ENCODE results near the gene TMUB2.

DNA sequence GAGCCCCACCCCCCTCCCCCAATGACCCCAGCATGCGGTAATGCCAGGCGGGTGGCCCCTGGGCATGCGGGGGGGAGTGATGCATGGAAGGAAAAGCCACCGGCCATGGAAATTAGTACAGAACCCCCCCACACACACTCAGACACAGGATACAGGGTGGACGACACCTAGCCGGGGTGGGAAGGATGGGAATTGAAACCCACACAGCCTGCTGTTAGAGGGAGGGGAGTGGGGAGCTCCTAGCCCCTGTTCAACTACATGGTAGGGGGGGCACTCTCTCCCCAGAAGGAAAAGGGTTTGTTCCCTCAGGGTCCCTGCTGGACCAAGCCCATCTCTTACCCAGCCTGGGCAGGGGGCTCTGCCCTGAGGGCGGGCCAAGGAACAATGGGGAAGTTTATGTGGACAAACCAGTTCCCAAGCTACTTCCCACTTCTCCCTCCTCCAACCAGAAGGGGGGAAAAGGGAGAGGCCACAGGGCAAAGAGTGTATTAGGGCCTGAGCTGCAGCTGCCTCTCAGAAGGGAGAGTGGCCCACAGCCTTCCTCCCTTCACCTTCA lies 5.2 kb downstream of the TMUB2 start:
- TF ChIP-seq, protein P1, sequence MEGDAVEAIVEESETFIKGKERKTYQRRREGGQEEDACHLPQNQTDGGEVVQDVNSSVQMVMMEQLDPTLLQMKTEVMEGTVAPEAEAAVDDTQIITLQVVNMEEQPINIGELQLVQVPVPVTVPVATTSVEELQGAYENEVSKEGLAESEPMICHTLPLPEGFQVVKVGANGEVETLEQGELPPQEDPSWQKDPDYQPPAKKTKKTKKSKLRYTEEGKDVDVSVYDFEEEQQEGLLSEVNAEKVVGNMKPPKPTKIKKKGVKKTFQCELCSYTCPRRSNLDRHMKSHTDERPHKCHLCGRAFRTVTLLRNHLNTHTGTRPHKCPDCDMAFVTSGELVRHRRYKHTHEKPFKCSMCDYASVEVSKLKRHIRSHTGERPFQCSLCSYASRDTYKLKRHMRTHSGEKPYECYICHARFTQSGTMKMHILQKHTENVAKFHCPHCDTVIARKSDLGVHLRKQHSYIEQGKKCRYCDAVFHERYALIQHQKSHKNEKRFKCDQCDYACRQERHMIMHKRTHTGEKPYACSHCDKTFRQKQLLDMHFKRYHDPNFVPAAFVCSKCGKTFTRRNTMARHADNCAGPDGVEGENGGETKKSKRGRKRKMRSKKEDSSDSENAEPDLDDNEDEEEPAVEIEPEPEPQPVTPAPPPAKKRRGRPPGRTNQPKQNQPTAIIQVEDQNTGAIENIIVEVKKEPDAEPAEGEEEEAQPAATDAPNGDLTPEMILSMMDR (IDR thresholded peaks at IDR 0.05; ENCODE audit: low read length), result no peak
- TF ChIP-seq EZH2 (IDR thresholded peaks at IDR 0.05; ENCODE audit: borderline replicate concordance, low read length), result no peak

Data from OCI-LY1 (cell line).